HG03575 (cell line): Measurements from ENCODE around the gene DCTN4.
"Not testable (repeated sequence)": the region's sequence is repeated elsewhere in the genome, so short reads cannot be mapped to it uniquely, and the experiment has no call there.

Experiments used
- ATAC-seq: cut with Tn5 transposase; IDR thresholded peaks from one replicate; pipeline ENCODE4 v1.9.1; 2021; ENCODE audit not compliant: unreplicated experiment, insufficient number of reproducible peaks, low FRiP score; ENCODE audit errors: extremely low read depth

Gene DCTN4

DNA sequence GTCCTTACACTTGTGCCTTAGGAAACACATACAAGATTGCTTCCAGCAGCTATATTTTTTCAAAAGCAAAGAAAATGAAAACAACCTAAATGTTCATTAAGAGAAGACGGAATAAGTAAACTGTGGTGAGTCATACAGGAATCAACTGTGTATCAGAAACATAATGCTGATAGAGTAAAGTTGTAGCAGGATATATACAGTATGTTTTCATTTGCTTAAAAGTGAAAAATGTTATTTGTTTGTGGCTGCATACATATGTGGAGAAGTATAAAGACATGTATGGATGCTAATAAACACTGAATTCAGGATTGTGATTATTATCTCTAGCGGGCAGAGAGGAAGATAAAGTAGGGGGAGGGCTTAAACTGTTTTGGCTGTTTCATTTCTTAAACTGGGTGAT is 8.3 kb downstream of the DCTN4 start:
- ATAC-seq: no peak

DNA sequence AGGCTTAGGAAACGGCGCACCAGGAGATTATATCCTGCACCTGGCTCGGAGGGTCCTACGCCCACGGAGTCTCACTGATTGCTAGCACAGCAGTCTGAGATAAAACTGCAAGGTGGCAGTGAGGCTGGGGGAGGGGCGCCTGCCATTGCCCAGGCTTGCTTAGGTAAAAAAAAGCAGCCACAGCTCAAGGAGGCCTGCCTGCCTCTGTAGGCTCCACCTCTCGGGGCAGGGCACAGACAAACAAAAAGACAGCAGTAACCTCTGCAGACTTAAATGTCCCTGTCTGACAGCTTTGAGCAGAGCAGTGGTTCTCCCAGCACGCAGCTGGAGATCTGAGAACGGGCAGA is 15.7 kb downstream of the DCTN4 start:
- ATAC-seq: not testable (repeated sequence)

DNA sequence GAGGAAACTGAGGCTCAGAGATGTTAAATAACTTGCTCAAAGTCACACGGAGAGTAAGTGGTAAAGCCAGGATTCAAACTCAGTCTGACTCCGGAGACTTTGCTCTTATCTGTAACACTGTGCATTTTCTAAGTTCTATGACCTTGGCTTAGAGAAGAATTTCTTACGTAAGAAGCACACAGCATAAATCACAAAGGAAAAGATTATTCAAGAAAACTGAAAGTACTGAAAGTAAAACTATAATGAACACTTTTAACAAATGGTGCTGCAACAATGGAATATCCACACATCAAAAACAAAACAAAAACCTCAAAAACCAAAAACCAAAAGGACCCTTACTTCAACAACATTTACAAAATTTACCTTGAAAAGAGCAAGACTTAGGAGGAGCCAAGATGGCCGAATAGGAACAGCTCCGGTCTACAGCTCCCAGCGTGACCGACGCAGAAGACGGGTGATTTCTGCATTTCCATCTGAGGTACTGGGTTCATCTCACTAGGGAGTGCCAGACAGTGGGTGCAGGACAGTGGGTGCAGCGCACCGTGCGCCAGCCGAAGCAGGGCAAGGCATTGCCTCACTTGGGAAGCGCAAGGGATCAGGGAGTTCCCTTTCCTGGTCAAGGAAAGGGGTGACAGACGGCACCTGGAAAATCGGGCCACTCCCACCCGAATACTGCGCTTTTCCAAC is 16.2 kb downstream of the DCTN4 start:
- not testable (repeated sequence) for ATAC-seq

DNA sequence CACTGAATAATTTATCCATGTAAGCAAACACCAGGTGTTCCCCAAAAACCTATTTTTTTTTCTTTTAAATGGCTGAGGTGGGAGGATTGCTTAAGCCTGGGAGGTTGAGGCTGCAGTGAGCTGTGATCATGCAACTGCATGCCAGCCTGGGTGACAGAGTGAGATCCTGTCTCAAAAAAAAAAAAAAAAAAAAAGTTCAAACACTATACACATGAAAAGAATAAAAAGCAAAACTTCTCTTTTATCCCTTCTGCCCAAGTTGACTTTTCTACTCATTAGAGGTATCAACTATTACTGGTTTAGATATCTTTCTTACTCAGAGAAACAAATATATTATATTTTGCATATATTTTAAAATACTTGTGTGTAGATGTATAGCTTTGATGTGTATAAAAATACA is 17.8 kb downstream of the DCTN4 start:
- ATAC-seq: no peak

DNA sequence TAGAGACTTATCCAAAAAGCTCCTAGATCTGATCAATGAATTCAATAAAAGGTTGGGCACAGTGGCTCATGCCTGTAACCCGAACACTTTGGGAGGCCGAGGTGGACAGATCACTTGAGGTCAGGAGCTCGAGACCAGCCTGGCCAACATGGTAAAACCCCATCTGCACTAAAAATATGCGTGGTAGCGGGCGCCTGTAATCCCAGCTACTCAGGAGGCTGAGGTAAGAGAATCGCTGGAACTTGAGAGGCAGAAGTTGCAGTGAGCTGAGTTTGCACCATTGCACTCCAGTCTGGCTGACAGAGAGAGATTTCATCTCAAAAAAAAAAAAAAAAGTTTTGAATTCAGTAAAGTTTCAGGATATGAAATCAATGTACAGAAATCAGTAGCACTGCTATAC is 20.0 kb downstream of the DCTN4 start:
- no peak for ATAC-seq

DNA sequence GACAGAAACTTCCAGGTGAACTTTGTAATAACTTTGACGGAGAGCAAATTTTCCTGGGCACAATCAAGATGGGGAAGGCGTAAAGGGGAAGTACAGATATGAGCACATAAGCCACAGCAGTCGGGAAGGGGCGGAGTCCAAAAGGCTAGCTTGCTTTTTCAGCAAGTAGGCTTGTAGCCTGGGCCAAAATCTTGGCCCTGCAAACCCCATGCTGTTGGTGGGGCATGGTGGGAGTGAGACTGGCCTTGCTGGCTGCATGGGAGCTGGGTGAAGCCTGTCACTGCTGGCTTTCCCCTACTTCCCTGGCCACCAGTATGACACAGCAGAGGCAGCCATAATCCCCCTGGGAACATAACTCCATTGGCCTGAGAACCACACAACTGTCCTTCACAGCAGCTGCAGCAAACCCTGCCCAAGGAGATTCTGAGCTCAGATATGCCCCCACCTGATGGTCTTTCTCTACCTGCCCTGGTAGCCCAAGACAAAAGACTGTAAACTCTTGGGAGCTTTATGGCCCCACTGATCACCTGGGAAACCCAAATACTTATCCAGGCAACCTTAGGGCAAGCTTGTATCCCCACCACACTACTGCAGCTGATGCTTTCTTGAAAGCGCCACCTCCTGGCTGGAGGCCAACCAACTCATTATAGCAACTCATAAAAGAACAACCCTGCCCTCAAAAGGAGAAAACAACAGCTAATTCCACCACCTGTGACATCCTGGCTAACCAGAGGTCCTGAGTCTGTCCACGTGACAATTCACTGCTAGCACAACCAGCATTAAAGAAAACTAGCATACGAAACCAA is 24.0 kb downstream of the DCTN4 start:
- ATAC-seq: no peak

DNA sequence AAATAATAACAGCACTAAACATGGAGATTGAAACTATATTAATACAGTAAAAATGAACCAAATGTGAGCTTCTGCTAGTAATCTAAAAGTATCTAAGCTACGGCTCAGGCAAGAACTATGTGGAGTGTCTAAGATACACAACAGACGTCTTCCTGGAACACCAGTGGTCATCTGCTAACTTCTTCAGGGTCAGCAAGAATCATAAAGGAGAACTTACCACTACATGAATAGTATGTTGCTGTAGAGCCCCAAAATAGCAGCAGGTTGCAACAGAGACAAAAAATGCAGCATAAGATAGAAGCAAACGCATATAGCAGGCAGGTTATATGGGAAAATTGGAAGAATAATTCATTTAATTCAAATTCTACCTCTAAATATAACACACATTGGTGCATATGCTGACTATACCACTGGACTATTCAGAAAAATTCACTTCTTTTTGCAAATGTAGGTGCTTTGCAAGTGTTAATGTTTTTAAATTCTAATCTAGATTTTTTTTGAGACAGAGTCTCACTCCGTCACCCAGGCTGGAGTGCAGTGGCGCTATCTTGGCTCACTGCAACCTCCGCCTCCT is 27.1 kb downstream of the DCTN4 start:
- ATAC-seq: no peak

DNA sequence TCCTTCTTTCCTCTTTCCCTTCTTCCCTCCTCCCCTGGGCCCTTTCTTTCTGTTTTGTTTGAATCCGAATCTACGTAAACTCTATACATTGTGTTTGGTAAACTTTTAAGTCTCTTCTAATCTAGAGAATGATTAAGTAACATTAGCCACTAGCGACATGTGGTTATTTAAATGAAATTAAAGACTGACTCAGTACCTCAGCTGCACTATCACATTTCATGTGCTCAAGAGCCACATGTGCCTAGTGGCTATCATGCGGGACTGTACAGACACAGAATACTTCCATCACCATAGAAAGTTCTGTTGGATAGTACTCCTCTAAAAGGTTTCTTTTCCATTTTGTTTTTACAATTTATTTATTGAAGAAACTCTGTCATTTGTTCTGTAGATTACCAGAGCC is 29.0 kb downstream of the DCTN4 start:
- no peak for ATAC-seq

DNA sequence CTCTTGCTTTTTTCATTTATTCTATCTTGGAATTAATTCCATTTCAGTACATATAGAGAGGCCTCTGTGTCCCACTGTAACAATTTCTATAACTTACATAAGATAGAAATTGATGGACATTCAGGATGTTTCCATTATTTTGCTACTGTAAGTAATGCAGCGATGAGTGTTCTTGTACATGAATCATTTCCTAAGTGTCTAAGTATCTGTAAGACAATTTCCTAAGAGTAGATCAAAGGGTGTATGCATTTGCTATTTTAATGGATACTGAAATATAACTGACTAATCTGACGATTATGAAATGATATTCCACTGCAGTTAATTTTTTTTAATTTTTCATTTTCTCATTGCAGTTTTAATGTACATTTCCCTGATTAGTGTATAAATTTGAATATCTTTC is 35.0 kb downstream of the DCTN4 start:
- no peak for ATAC-seq

DNA sequence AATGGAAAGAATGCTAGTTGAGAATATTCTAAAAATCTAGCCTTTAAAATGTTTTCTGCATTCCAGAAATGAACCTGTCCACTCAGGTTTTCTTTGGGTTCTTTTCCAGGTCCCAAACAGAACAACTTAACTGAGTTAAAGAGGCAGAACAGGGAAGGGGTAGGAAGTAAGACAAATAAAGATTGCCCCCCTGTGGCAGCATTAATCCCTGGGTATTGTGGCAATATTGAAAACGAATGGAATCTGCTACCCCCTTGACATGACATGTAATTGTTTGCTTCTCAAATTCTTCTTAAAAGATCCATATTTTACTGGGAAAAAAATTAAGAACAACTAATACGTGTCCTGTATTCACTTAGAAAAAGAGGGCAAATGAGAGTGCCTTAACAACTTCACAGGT is 48.7 kb downstream of the DCTN4 start:
- no peak for ATAC-seq

DNA sequence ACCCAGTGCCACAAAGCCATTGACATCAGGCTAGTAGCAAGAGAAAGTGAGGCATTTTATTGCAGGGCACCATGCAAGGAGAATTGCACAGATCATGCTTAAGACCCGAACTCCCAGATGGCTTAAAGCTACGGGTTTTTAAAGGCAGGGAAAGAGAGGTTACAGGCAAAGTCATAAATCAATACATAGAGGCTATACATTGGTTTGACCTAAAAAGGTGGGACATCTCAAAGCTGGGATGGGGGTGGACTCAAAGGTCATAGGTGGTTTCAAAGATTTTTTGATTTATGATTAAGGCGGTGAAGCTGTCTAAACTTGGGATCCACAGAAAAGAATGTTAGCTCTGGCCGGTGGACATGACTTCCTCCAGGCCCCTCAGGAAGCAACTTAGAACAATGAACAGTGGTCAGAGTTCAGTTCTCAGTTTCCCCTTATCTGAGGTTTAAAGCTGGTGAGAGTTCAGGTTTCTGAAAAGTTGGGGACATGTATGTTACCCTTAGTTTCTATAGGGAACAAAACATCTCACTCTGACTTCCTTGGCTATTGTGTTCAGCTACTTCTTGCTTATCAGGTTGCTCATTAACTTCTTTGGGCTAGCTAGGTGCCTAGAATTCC is 51.9 kb downstream of the DCTN4 start:
- no peak for ATAC-seq

DNA sequence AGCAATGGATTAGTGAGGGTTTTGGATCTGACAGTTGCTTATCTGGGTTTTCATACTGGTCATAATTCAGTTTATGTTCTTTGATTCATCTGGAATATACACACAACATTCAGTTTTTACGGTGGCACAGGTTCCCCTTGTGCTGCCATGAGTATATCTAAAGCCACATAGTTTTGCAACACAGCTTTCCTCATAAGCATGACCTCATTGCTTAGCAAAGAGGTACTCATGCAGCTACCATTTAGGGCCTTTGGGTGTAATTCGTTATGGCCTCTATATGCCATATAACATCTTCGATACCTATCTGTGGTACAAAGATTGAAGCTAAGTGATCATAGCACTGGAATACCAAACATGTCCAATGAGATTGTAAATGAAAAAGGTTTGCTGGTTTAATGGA is 55.1 kb downstream of the DCTN4 start:
- ATAC-seq: no peak

DNA sequence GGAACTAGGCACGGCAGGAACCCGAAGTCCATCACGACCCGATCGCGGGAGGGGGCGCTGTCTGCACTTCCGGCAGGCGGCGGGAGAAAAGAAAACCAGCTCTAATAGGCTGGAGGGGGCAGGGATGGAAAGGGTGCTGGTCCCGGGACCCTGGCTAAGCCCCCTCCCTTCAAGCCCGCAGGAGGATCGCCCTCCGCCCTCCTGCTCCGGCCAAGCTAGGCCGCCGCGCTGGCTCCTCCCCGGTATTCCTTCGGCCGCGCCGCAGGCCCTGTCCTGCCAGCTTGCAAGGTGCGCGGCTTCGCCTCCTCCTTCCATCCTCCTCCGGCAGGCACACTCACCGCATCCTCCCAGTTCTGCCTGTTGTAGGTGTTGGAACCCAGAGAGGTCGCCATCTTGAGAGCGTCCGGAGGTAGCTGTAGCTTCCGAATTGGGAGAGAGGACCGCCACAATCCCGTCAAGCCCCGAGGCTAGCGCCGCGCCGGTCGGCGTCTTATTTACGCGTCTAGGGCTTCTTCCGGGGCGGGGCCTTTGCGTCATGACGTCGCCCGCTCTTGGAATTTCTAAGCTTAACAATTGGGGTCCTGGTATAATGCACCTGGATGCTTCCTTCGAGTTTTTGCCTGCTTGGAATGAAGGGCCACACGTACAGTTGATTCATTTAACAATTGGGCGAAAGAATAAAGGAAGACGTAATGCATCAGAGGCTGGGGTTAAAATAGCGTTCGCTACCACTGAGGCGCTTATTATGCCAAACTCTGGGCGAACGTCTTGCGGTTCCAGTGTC is 58.0 kb downstream of the DCTN4 start, which contains the start of gene RBM22:
Gene RBM22, minus strand, starts transcription at position 469 of the 784 bp plus-strand sequence. Its CDS starts 77 bp downstream, at position 392.
- peak; percentile 81 for ATAC-seq

DNA sequence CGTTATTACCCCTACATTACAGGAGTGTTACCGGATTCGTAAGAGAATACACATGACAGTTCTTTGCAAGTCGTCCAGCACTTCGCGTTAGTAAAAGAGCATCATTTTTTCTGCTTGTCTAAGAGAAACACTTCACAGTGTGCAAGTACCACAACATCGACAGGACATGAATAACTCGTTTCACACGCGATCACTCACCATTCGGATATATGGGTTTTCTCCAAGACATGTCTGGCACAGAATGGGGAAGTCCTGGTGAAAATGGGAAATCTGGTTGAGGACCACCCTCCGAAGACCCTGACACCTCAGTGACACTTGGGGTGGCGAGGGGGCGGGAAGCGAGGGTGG is 58.6 kb downstream of the DCTN4 start:
- no peak for ATAC-seq

DNA sequence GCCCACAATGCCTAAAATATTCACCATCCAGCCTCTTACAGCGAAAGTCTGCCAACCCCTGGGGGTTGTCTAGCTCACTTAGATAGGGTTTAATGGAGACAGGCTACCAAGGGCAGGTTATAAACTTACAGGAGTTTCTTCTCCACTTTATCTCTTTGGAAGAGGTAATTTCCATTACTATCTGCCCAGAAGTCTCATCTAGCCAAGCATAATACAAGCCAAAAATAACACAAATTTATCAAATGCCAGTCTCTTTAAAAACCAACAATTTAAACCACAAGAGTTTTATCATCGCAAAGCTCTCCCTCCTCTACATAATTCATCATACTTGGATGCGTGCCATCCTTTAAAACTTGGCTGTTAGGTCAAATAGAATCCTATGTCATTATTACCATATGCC is 64.2 kb downstream of the DCTN4 start:
- ATAC-seq: no peak

DNA sequence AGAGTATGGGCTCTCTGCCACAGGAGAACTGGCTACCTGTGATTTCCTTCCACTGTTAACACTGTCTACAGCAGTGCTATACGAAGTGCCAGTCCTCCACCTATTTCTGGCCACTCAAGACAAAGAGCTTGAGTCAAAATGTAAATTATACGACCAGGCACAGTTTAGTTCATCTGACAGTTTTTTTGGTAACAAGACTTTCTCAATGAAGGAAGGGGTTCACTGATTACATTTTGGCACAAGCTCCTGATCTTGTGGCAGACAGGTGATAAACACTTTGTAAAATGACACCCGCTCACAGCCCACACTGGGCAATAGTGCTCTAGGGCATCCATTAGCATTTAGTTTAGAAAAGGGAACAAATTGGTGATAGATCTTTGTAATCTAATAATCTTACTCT is 66.5 kb downstream of the DCTN4 start:
- ATAC-seq: no peak

DNA sequence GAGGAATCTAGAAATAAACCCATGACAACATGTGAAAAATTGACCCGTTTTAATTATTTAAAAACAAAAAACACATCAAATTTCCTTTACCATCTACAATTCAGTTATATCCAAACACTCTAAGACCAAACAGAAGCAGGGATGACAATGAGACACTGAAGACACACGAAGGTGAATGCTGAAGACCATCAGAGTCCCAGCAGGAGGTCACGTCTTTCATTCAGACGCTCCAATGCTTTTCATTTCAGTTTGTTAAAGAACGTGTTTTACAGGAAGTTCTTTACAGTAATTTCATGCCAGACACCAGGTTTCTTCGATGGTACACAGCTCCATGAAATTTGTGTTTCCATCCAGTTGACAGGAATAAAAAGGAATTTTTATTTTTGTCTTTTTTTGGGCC is 68.1 kb downstream of the DCTN4 start:
- no peak for ATAC-seq

DNA sequence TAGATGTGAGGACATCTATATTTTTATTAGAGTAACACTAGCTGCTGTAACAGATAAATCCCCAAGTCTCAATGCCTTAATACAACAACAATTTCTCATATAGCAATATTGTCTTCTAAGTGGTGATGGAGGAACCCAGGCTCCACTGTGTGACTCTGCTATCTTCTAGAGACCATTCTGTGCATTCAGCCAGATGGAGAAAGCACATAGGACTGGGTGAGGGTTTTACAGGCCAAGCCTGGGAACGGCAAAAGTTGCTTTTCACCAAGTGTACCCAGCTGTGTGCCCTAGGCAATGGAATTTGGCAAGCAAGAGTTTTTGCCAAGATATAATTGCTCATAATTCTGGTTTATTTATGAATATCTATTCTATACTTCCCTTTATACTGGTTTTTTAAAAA is 69.7 kb downstream of the DCTN4 start:
- no peak for ATAC-seq

DNA sequence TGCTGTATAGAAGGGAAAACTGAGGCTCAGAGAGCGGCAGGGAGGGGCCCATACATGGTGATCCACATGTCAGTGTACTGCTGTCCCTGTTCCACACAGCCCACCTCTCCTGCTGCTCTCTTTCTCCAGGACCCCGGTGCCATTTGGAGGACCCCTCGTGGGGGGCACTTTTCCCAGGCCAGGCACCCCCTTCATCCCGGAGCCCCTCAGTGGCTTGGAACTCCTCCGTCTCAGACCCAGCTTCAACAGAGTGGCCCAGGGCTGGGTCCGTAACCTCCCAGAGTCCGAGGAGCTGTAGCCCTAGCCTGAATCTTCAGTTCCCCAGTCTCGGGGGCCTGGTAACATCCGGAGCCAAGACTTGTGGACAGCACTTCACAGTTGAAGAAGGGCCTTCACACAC is 82.2 kb downstream of the DCTN4 start:
- ATAC-seq: no peak
